Large intestine (tissue), 3 donors: ENCODE results near the gene VPS33B. TPM values are rescaled to one million over a fixed set of nuclear protein-coding genes. Genes with fewer than 3 reads are reported as not detected.
"Not testable (repeated sequence)": the region's sequence is repeated elsewhere in the genome, so short reads cannot be mapped to it uniquely, and the experiment has no call there.

Source experiments
- DNase-seq, 2 donors: peaks; one replicate each; pipeline versions ENCODE4 v3.0.0 to v3.0.0-alpha.2; 2013
- H3K27ac ChIP-seq: one replicate; pipeline ENCODE4 v1.5.1; 2013; ENCODE audit warnings: low read length
- H3K27me3 ChIP-seq: 2 replicates; pipeline ENCODE4 v1.6.1; 2013; ENCODE audit warnings: low read length; ENCODE audit not compliant: control insufficient read depth, insufficient read depth
- H3K36me3 ChIP-seq: 2 replicates; pipeline ENCODE4 v1.6.1; 2013; ENCODE audit warnings: low read length; ENCODE audit not compliant: control insufficient read depth, insufficient read depth
- H3K4me1 ChIP-seq: one replicate; pipeline ENCODE4 v1.6.1; 2013; ENCODE audit warnings: low read length; ENCODE audit not compliant: control insufficient read depth, insufficient read depth
- H3K4me3 ChIP-seq: one replicate; pipeline ENCODE4 v1.5.1; 2013; ENCODE audit warnings: low read length
- H3K9me3 ChIP-seq: one replicate; pipeline ENCODE4 v1.6.1; 2013; ENCODE audit warnings: mild to moderate bottlenecking, low read depth, low read length, moderate library complexity; ENCODE audit not compliant: control insufficient read depth
- WGBS: methylation state at CpG from one replicate; pipeline ENCODE4 v1.1.5; 2013; ENCODE audit warnings: low lambda C conversion rate; ENCODE audit not compliant: insufficient coverage; 5-methylcytosine and 5-hydroxymethylcytosine counted together
- polyA plus RNA-seq: library from polyadenylated mRNA; unstranded; fragments of 120-200 nt; gene quantifications from one replicate; pipeline ENCODE4 v1.2.1, GENCODE V29; 2013

The VPS33B gene
- polyA plus RNA-seq, 1 donor = 14.2 TPM

- no peaks in the 10 kb centered on the region for H3K36me3 ChIP-seq
- H3K4me3 ChIP-seq = no peak overlapping the region
- DNase-seq = no peak
- no peak overlapping the region for H3K27ac ChIP-seq
- H3K9me3 ChIP-seq = no peaks in the 10 kb centered on the region
- WGBS = no CpG with 5 or more reads among the region's 3 CpGs
- H3K4me1 ChIP-seq = no peaks in the 10 kb centered on the region
- peaks cover 3% of the 10 kb centered on the region for H3K27me3 ChIP-seq
Measured at GRCh38 chr15:91039996-91040395, 17.6 kb upstream of the VPS33B start.

- no peaks in the 10 kb centered on the region for H3K27me3 ChIP-seq
- DNase-seq = peak; percentile 75 to 82
- no peaks in the 10 kb centered on the region for H3K36me3 ChIP-seq
- H3K9me3 ChIP-seq = no peaks in the 10 kb centered on the region
- H3K27ac ChIP-seq = no peak overlapping the region
- H3K4me3 ChIP-seq = no peak overlapping the region
- peaks cover 4% of the 10 kb centered on the region for H3K4me1 ChIP-seq
- WGBS = no CpG with 5 or more reads among the region's 12 CpGs
Measured at GRCh38 chr15:91032919-91033803, 10.8 kb upstream of the VPS33B start.

DNA sequence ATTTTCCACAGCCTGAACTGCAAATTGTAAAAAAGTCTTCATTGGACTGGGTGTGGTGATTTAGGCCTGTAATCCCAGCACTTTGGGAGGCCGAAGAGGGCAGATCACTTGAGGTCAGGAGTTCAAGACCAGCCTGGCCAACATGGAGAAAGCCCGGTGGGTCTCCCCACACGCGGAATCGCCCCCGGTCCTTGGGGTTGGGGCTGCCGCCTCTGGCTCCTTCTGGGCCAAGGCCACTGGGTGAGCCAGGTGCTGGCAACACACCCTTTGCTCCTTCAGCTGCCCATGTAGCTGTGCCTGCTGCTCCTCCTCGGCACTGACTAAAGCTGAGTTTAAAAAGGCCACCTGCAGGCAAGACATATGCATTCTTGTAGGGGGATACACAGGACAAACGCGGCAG, 9.4 kb upstream of the VPS33B start:
- H3K4me1 ChIP-seq = peaks cover 4% of the 10 kb centered on the region
- WGBS = no CpG with 5 or more reads among the region's 10 CpGs

DNA sequence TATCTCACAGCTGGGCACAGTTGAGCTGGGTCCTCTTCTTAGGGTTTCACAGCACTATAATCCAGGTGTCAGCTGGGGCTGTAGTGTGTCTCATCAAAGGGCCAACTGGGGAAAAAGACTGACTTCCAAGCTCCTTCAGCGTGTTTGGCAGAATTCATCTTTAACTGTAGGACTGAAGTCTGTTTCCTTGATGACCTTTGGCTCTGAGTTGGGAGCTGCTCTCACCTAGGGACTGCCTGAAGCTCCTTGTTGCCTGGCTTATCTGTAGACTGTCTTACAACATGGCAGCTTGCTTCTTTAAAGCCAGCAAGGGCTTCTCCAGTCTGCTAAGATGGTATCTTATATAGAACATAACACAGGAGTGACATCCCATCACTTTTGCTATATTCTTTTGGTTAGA, 5.3 kb upstream of the VPS33B start:
- Histone ChIP-seq H3K9me3 (no peaks in the 10 kb centered on the region), H3K27me3 (no peaks in the 10 kb centered on the region), H3K27ac (no peak overlapping the region), H3K4me1 (peaks cover 6% of the 10 kb centered on the region), H3K4me3 (no peak overlapping the region), H3K36me3 (no peaks in the 10 kb centered on the region)
- DNase-seq = no peak
- WGBS = no CpG with 5 or more reads among the region's 1 CpG

More for the DNA sequence above, 9.4 kb upstream of the VPS33B start:
- Histone ChIP-seq H3K9me3 (no peaks in the 10 kb centered on the region), H3K27me3 (no peaks in the 10 kb centered on the region), H3K4me3 (no peak overlapping the region), H3K27ac (no peak overlapping the region), H3K36me3 (no peaks in the 10 kb centered on the region)
- no peak for DNase-seq

GRCh38 chr15:91023720-91024119, 1.3 kb upstream of the VPS33B start:
- Histone ChIP-seq H3K27ac (no peak overlapping the region), H3K4me1 (peaks cover 10% of the 10 kb centered on the region), H3K4me3 (no peak overlapping the region), H3K27me3 (no peaks in the 10 kb centered on the region), H3K36me3 (no peaks in the 10 kb centered on the region), H3K9me3 (no peaks in the 10 kb centered on the region)
- DNase-seq = no peak
- 80% methylated on average over 1 of the region's 7 CpGs for WGBS

- peak overlapping the region; percentile 21 for H3K27ac ChIP-seq
- 33% methylated on average over 1 of the region's 1 CpG for WGBS
Measured at GRCh38 chr15:91022832-91023129, 387 bp upstream of the VPS33B start.

DNA sequence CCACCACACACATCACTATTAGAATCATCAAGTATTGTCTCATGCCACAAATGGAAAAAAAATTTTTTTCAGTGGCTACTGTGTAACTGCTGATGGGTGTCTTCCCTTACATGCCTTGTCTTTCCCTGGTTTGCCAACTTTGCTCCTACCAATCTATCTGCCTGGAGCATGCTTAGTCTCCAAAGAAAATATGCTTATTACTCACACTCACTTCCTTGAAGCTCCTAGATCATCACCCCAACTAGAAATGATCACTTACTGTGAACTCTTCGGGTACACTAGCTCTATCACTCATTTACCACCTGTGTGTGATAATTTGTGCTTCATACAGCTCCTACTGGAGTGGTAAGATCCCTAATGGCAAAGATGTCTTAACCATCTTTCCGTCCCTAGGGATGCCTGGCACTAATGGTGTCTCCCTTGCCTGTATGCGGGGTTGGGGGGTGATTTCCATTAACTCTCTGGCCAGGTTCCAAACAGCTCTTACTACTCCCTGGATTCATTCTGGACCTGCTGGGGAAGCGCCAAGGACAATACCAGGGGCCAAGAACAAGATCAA, 799 bp downstream of the VPS33B start:
- no peaks in the 10 kb centered on the region for H3K27me3 ChIP-seq
- no peaks in the 10 kb centered on the region for H3K9me3 ChIP-seq
- H3K4me1 ChIP-seq = peaks cover 10% of the 10 kb centered on the region
- peak overlapping the region; percentile 73 for H3K4me3 ChIP-seq
- 17% methylated on average over 1 of the region's 4 CpGs for WGBS
- peaks cover 11% of the 10 kb centered on the region for H3K36me3 ChIP-seq
- peak in 1 of 2 donors; percentile 61 for DNase-seq
- H3K27ac ChIP-seq = peak overlapping the region; percentile 21

More at GRCh38 chr15:91022832-91023129, 387 bp upstream of the VPS33B start:
- H3K4me1 ChIP-seq = peaks cover 10% of the 10 kb centered on the region
- no peaks in the 10 kb centered on the region for H3K27me3 ChIP-seq
- peaks cover 3% of the 10 kb centered on the region for H3K36me3 ChIP-seq
- DNase-seq = no peak
- H3K9me3 ChIP-seq = no peaks in the 10 kb centered on the region
- peak overlapping the region; percentile 73 for H3K4me3 ChIP-seq

DNA sequence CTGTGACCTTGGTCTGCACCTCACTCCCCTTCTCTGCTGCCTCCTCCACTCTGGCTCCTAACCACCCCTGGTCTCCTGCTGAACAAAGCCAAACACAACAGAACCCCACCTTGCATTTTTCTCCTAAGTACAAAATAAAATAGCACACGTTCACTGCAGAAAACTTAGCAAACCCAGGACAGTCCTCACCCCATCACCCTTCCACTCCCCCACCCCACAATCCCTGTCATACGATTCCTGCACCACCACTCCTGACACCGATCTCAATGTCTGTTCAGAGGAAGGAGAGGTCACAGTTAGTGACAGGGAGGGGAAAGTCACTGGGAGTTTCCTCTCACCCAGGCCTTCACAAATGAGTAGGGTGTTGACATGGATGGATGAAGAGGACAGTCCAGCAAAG, 4.2 kb downstream of the VPS33B start:
- H3K27ac ChIP-seq = no peak overlapping the region
- no peak overlapping the region for H3K4me3 ChIP-seq
- no peak for DNase-seq
- WGBS = no CpG with 5 or more reads among the region's 3 CpGs
- peaks cover 28% of the 10 kb centered on the region for H3K36me3 ChIP-seq
- H3K4me1 ChIP-seq = peaks cover 9% of the 10 kb centered on the region
- no peaks in the 10 kb centered on the region for H3K27me3 ChIP-seq
- H3K9me3 ChIP-seq = no peaks in the 10 kb centered on the region

DNA sequence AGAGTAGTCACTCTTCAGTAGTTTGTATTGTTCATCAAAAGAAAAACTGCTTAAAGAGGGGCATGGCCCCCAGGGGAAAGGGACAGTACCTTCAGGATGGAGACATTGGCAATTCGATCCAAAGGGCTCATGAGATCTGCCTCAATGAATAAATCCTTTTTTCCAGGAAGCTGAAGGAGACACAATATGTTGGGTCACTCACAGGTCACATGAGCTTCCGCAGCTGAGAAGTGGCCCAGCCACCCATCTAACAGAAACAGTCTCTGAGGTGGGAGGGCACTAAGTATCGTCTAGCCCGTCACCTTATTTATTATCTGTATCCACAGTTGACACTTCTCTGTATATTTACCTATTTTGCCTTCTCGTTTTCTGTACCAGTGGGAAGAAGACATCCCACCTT, 4.7 kb downstream of the VPS33B start:
- WGBS = 67% methylated on average over 4 of the region's 5 CpGs
- no peak overlapping the region for H3K27ac ChIP-seq
- no peaks in the 10 kb centered on the region for H3K9me3 ChIP-seq
- H3K36me3 ChIP-seq = peaks cover 32% of the 10 kb centered on the region
- no peaks in the 10 kb centered on the region for H3K27me3 ChIP-seq
- DNase-seq = no peak
- H3K4me3 ChIP-seq = no peak overlapping the region
- H3K4me1 ChIP-seq = peaks cover 4% of the 10 kb centered on the region

DNA sequence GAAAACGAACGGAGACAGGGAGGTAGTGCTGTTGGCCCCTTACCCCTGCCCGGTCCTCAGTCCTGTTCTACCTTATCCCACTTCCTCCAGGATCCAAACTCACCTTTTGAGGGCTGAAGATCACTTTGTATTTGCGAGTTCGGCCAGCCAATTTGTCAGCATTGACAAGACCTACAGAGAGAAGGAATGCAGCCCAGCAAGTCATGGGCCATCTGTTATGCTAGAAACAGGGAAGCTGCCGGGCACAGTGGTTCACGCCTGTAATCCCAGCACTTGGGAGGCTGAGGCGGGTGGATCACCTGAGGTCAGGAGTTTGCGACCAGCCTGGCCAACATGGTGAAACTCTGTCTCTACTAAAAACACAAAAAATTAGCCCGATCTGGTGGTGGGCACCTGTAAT, 8.7 kb downstream of the VPS33B start:
- H3K27me3 ChIP-seq, H3K4me1 ChIP-seq, H3K9me3 ChIP-seq, DNase-seq, H3K27ac ChIP-seq, H3K4me3 ChIP-seq: not testable (repeated sequence)
- no CpG with 5 or more reads among the region's 10 CpGs for WGBS
- peaks cover 51% of the 10 kb centered on the region for H3K36me3 ChIP-seq

DNA sequence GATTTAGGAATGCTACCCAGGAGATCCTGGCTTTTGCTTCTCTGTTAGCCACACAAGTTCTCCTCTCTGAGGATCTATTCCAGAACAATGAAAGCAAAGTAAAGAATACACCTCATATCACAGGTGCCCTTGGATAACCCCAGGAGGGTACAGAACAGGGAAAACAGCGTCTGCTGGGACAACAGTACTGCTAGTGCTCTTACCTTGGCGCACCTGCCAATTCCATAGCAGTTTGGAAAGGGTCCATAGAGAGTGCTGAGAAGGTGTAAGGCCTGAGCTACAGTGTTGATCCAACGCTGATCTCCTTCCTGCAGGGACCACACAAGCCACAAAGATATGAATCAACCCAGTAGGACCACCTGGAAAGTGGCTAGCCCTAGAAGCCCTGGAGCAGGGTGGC, 15.1 kb downstream of the VPS33B start:
- DNase-seq = no peak
- no CpG with 5 or more reads among the region's 3 CpGs for WGBS
- no peaks in the 10 kb centered on the region for H3K4me1 ChIP-seq
- no peaks in the 10 kb centered on the region for H3K9me3 ChIP-seq
- H3K27ac ChIP-seq = no peak overlapping the region
- no peaks in the 10 kb centered on the region for H3K27me3 ChIP-seq
- no peak overlapping the region for H3K4me3 ChIP-seq
- peaks cover 65% of the 10 kb centered on the region for H3K36me3 ChIP-seq
